H1 (cell line): ENCODE results near the gene TMEM38A. TPM values are rescaled to one million over a fixed set of nuclear protein-coding genes. Genes with fewer than 3 reads are reported as not detected.

Experiments used
- CTCF ChIP-seq, 3 experiments: IDR thresholded peaks; 1 replicate in 2 of 3; 2 replicates in 1 of 3; pipeline versions ENCODE4 v1.5.1 to v1.6.1; 2011; ENCODE audit warnings: low read length in 3 of 3, mild to moderate bottlenecking in 3 of 3, inconsistent platforms in 2 of 3, low read depth in 1 of 3, moderate library complexity in 1 of 3; ENCODE audit not compliant: insufficient read depth in 1 of 3; ENCODE audit errors: control extremely low read depth in 1 of 3
- SP4 ChIP-seq: IDR thresholded peaks from 2 replicates; pipeline ENCODE4 v1.6.1; 2012; ENCODE audit warnings: low read length, inconsistent platforms
- polyA plus RNA-seq, 7 experiments: library from polyadenylated mRNA; depleted of rRNA in 3 of 7; stranded (reverse) in 5 of 7; unstranded in 2 of 7; fragments of >200 nt in 5 of 7; fragments of 200-250 nt in 2 of 7; gene quantifications; 1 replicate in 5 of 7; 2 replicates in 1 of 7; 4 replicates in 1 of 7; pipeline versions ENCODE4 v1.2.1 to v1.2.3, GENCODE V29; 2011 to 2013; ENCODE audit warnings: missing spikeins in 2 of 7, mixed read lengths in 2 of 7
- total RNA-seq: library from RNA; stranded (reverse); fragmentation: NEBNext Ultra II Directional; extraction: Animal tissue kit (Norgen Biotek cat#: 25700); gene quantifications from 2 replicates; pipeline ENCODE4 v1.2.1, GENCODE V29; 2021

Gene TMEM38A
- total and polyA plus RNA-seq, 2 of the 8 experiments (the other 6 are each of a cell fraction or from before 2014, with no cell fraction given) = 8.9 to 9.2 TPM

GRCh38 chr19:16620018-16620417, 40.9 kb upstream of the TMEM38A start (continued):
- TF ChIP-seq CTCF (IDR thresholded peaks at IDR 0.05; ENCODE audit: control extremely low read depth in 1 of 3, insufficient read depth in 1 of 3, low read depth in 1 of 3, low read length in 3 of 3) (no peak), SP4 (no peak)
